GM23338 (cell line): Measurements from ENCODE around the gene BCAS1. TPM values are rescaled to one million over a fixed set of nuclear protein-coding genes. Genes with fewer than 3 reads are reported as not detected.

Experiments used
- ATAC-seq: fragments of 200-7000 bp; cut with Tn5 transposase; 3 replicates; pipeline ENCODE4 v1.9.1; 2020
- DNase-seq: peaks from one replicate; pipeline ENCODE4 v3.0.0-alpha.2; 2015; ENCODE audit warnings: low spot score
- H2AFZ ChIP-seq: fragments of 200-600 bp; sonication (generic); 2 replicates; pipeline ENCODE4 v1.8.0; 2016; ENCODE audit warnings: antibody characterized with exemption, mild to moderate bottlenecking, moderate library complexity
- H3F3A ChIP-seq: fragments of 200-600 bp; sonication (generic); replicated peaks from 2 replicates; pipeline ENCODE4 v1.8.0; 2017; ENCODE audit warnings: antibody characterized with exemption, mixed run types, low read depth
- H3K27ac ChIP-seq: fragments of 200-600 bp; sonication (generic); 2 replicates; pipeline ENCODE4 v1.6.1; 2016; ENCODE audit warnings: low read depth
- H3K27me3 ChIP-seq: fragments of 200-600 bp; sonication (generic); 2 replicates; pipeline ENCODE4 v1.8.0; 2016; ENCODE audit warnings: mild to moderate bottlenecking, mixed run types, moderate library complexity; ENCODE audit not compliant: insufficient read depth
- H3K36me3 ChIP-seq: fragments of 200-600 bp; sonication (generic); 2 replicates; pipeline ENCODE4 v1.8.0; 2016; ENCODE audit warnings: mild to moderate bottlenecking; ENCODE audit not compliant: insufficient read depth
- H3K4me1 ChIP-seq: fragments of 200-600 bp; sonication (generic); 2 replicates; pipeline ENCODE4 v1.8.0; 2016; ENCODE audit warnings: mild to moderate bottlenecking, moderate library complexity; ENCODE audit not compliant: insufficient read depth
- H3K4me2 ChIP-seq: fragments of 200-600 bp; sonication (generic); 2 replicates; pipeline ENCODE4 v1.7.1; 2017; ENCODE audit warnings: mixed run types
- H3K4me3 ChIP-seq: fragments of 200-600 bp; sonication (generic); 2 replicates; pipeline ENCODE4 v1.6.1; 2016; ENCODE audit warnings: mixed run types
- H3K79me2 ChIP-seq: fragments of 200-600 bp; sonication (generic); replicated peaks from 2 replicates; pipeline ENCODE4 v1.8.0; 2017; ENCODE audit warnings: mild to moderate bottlenecking; ENCODE audit not compliant: insufficient read depth
- H3K9me2 ChIP-seq: fragments of 200-600 bp; sonication (generic); 2 replicates; pipeline ENCODE4 v1.8.0; 2017; ENCODE audit not compliant: insufficient read depth
- H4K20me1 ChIP-seq: fragments of 200-600 bp; sonication (generic); replicated peaks from 2 replicates; pipeline ENCODE4 v1.8.0; 2017; ENCODE audit warnings: mild to moderate bottlenecking; ENCODE audit not compliant: insufficient read depth
- H3K27ac Mint-ChIP-seq: 2 replicates; pipeline ENCODE4 v1.8.0; 2020; ENCODE audit warnings: inconsistent platforms, mild to moderate bottlenecking, moderate library complexity, mixed read lengths
- H3K27me3 Mint-ChIP-seq: 3 replicates; pipeline ENCODE4 v1.8.0; 2022; ENCODE audit warnings: low read depth, mild to moderate bottlenecking, moderate library complexity, mixed read lengths, inconsistent platforms; ENCODE audit not compliant: insufficient read depth, poor library complexity
- H3K36me3 Mint-ChIP-seq: 3 replicates; pipeline ENCODE4 v1.8.0; 2021; ENCODE audit warnings: low read depth, mild to moderate bottlenecking, inconsistent platforms, moderate library complexity, mixed read lengths
- H3K4me1 Mint-ChIP-seq: 3 replicates; pipeline ENCODE4 v1.8.0; 2020; ENCODE audit warnings: mild to moderate bottlenecking, inconsistent platforms, mixed read lengths
- H3K4me3 Mint-ChIP-seq: 3 replicates; pipeline ENCODE4 v1.8.0; 2021; ENCODE audit warnings: moderate library complexity, mild to moderate bottlenecking, inconsistent platforms, mixed read lengths
- H3K9me3 Mint-ChIP-seq: 3 replicates; pipeline ENCODE4 v1.8.0; 2020; ENCODE audit warnings: moderate library complexity, mild to moderate bottlenecking, inconsistent platforms, mixed read lengths
- CREB1 ChIP-seq: fragments of 250-450 bp; sonication (Bioruptor Pico); IDR thresholded peaks from 2 replicates; pipeline ENCODE4 v1.5.0; 2020; ENCODE audit warnings: low read depth, mild to moderate bottlenecking, moderate library complexity
- CTCF ChIP-seq, 2 experiments: fragments of 200-600 bp in 1 of 2; sonication (generic) in 1 of 2; conservative IDR thresholded peaks; 2 replicates each; pipeline versions ENCODE4 v1.5.1 to v1.6.1; 2016 to 2017; ENCODE audit warnings: antibody characterized with exemption in 2 of 2, low read depth in 2 of 2, mild to moderate bottlenecking in 2 of 2, moderate library complexity in 1 of 2
- EZH2 ChIP-seq: fragments of 200-600 bp; sonication (generic); IDR thresholded peaks from one replicate; pipeline ENCODE4 v1.8.0; 2017; ENCODE audit warnings: antibody characterized with exemption, mild to moderate bottlenecking, low read depth; ENCODE audit not compliant: unreplicated experiment
- EZH2phosphoT487 ChIP-seq: fragments of 200-600 bp; sonication (generic); IDR thresholded peaks from one replicate; pipeline ENCODE4 v1.8.1; 2018; ENCODE audit warnings: antibody characterized with exemption; ENCODE audit not compliant: unreplicated experiment
- JUNB ChIP-seq: IDR thresholded peaks from one replicate; pipeline ENCODE4 v1.6.1; 2016; ENCODE audit warnings: antibody characterized with exemption; ENCODE audit not compliant: unreplicated experiment
- NANOG ChIP-seq: IDR thresholded peaks from 2 replicates; pipeline ENCODE4 v1.6.1; 2016; ENCODE audit warnings: antibody characterized with exemption, borderline replicate concordance
- POLR2AphosphoS5 ChIP-seq: IDR thresholded peaks from 2 replicates; pipeline ENCODE4 v1.6.1; 2016; ENCODE audit warnings: antibody characterized with exemption, low read depth
- STAT1 ChIP-seq: IDR thresholded peaks from one replicate; pipeline ENCODE4 v1.6.1; 2016; ENCODE audit warnings: antibody characterized with exemption; ENCODE audit not compliant: unreplicated experiment
- ZNF114 ChIP-seq: fragments of 250-450 bp; sonication (Bioruptor Pico); IDR thresholded peaks from 2 replicates; pipeline ENCODE4 v1.5.0; 2020; ENCODE audit warnings: mild to moderate bottlenecking, moderate library complexity
- ZNF331 ChIP-seq: fragments of 250-450 bp; sonication (Bioruptor Pico); IDR thresholded peaks from 2 replicates; pipeline ENCODE4 v1.5.0; 2020; ENCODE audit warnings: low read depth, mild to moderate bottlenecking, moderate library complexity
- ZNF462 ChIP-seq: fragments of 250-450 bp; sonication (Bioruptor Pico); IDR thresholded peaks from 2 replicates; pipeline ENCODE4 v1.5.0; 2020; ENCODE audit warnings: mild to moderate bottlenecking, moderate library complexity
- polyA plus RNA-seq: library from polyadenylated mRNA; unstranded; fragments of >200 nt; fragmentation: Nextera tagmentation; extraction: Ambion mirVana; gene quantifications from 2 replicates; pipeline ENCODE4 v1.2.1, GENCODE V29; 2016
- total RNA-seq: library from RNA; depleted of rRNA; stranded (reverse); fragments of >200 nt; shearing (Covaris generic); gene quantifications from 2 replicates; pipeline ENCODE4 v1.2.3, GENCODE V29; 2014
- TF ChIP-seq, protein P1 (sequence below): IDR thresholded peaks from 2 replicates; pipeline ENCODE4 v1.6.1; 2016; ENCODE audit warnings: antibody characterized with exemption
- TF ChIP-seq, protein P2 (sequence below): IDR thresholded peaks from one replicate; pipeline ENCODE4 v1.6.1; 2018; ENCODE audit warnings: antibody characterized with exemption; ENCODE audit not compliant: unreplicated experiment

BCAS1 gene
- total and polyA plus RNA-seq, 2 experiments from 2014 or later, result 0.17 to 0.19 TPM

GRCh38 chr20:54042021-54042420, 28.4 kb downstream of the BCAS1 start:
- no peaks in the 10 kb centered on the region for H3K36me3 Mint-ChIP-seq

More at GRCh38 chr20:54042021-54042420, 28.4 kb downstream of the BCAS1 start:
- Mint-ChIP-seq H3K27ac (no peak overlapping the region), H3K27me3 (no peaks in the 10 kb centered on the region), H3K4me3 (no peak overlapping the region), H3K4me1 (no peaks in the 10 kb centered on the region), H3K9me3 (no peaks in the 10 kb centered on the region)
- Histone ChIP-seq H3F3A (no peaks in the 10 kb centered on the region), H3K4me1 (no peaks in the 10 kb centered on the region), H3K9me2 (no peaks in the 10 kb centered on the region), H3K27me3 (no peaks in the 10 kb centered on the region), H3K79me2 (no peaks in the 10 kb centered on the region), H3K4me3 (no peak overlapping the region), H2AFZ (no peak overlapping the region), H3K4me2 (no peak overlapping the region), H3K27ac (no peak overlapping the region), H3K36me3 (no peaks in the 10 kb centered on the region), H4K20me1 (no peaks in the 10 kb centered on the region)
- no peak for TF ChIP-seq STAT1
- no peak for TF ChIP-seq ZNF331 (CRISPR knock-in tag)
- TF ChIP-seq CREB1 (CRISPR knock-in tag), result no peak
- TF ChIP-seq EZH2phosphoT487, result no peak
- no peak for TF ChIP-seq ZNF462 (CRISPR knock-in tag)
- no peak for TF ChIP-seq NANOG
- TF ChIP-seq JUNB, result no peak
- TF ChIP-seq, protein P1, sequence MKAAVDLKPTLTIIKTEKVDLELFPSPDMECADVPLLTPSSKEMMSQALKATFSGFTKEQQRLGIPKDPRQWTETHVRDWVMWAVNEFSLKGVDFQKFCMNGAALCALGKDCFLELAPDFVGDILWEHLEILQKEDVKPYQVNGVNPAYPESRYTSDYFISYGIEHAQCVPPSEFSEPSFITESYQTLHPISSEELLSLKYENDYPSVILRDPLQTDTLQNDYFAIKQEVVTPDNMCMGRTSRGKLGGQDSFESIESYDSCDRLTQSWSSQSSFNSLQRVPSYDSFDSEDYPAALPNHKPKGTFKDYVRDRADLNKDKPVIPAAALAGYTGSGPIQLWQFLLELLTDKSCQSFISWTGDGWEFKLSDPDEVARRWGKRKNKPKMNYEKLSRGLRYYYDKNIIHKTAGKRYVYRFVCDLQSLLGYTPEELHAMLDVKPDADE, result no peak
- TF ChIP-seq CTCF (conservative IDR thresholded peaks at IDR 0.05; ENCODE audit: low read depth in 2 of 2), result no peak
- no peak for TF ChIP-seq EZH2
- TF ChIP-seq, protein P2, sequence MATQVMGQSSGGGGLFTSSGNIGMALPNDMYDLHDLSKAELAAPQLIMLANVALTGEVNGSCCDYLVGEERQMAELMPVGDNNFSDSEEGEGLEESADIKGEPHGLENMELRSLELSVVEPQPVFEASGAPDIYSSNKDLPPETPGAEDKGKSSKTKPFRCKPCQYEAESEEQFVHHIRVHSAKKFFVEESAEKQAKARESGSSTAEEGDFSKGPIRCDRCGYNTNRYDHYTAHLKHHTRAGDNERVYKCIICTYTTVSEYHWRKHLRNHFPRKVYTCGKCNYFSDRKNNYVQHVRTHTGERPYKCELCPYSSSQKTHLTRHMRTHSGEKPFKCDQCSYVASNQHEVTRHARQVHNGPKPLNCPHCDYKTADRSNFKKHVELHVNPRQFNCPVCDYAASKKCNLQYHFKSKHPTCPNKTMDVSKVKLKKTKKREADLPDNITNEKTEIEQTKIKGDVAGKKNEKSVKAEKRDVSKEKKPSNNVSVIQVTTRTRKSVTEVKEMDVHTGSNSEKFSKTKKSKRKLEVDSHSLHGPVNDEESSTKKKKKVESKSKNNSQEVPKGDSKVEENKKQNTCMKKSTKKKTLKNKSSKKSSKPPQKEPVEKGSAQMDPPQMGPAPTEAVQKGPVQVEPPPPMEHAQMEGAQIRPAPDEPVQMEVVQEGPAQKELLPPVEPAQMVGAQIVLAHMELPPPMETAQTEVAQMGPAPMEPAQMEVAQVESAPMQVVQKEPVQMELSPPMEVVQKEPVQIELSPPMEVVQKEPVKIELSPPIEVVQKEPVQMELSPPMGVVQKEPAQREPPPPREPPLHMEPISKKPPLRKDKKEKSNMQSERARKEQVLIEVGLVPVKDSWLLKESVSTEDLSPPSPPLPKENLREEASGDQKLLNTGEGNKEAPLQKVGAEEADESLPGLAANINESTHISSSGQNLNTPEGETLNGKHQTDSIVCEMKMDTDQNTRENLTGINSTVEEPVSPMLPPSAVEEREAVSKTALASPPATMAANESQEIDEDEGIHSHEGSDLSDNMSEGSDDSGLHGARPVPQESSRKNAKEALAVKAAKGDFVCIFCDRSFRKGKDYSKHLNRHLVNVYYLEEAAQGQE, result no peak
- TF ChIP-seq POLR2AphosphoS5, result no peak
- no peak for TF ChIP-seq ZNF114 (CRISPR knock-in tag)
- no peak for DNase-seq
- ATAC-seq, result no peak
